Gastroesophageal sphincter (tissue), 3 donors: ENCODE measurements around the gene ADAMTS14.

Experiments
- CTCF ChIP-seq, 4 experiments: fragments of 200-600 bp in 2 of 4; fragments of 450-650 bp in 2 of 4; sonication (generic) in 1 of 4; IDR thresholded peaks; one replicate each; pipeline ENCODE4 v1.5.1; 2017 to 2019; ENCODE audit warnings: antibody characterized with exemption in 4 of 4, mild to moderate bottlenecking in 2 of 4, moderate library complexity in 2 of 4
- EP300 ChIP-seq: sonication (generic); formaldehyde crosslinking; IDR thresholded peaks from one replicate; pipeline ENCODE4 v1.6.1; 2017; ENCODE audit warnings: antibody characterized with exemption, mild to moderate bottlenecking
- POLR2A ChIP-seq, 2 donors: fragments of 450-650 bp; IDR thresholded peaks; one replicate each; pipeline ENCODE4 v1.6.1; 2017; ENCODE audit warnings: antibody characterized with exemption in 2 of 2, mild to moderate bottlenecking in 2 of 2, moderate library complexity in 1 of 2
- POLR2AphosphoS5 ChIP-seq: sonication (generic); formaldehyde crosslinking; IDR thresholded peaks from one replicate; pipeline ENCODE4 v1.6.1; 2017; ENCODE audit warnings: antibody characterized with exemption

GRCh38 chr10:70677016-70677415 lies 4.7 kb downstream of the ADAMTS14 start:
- TF ChIP-seq POLR2AphosphoS5 (no peak), EP300 (no peak), CTCF (IDR thresholded peaks at IDR 0.05) (no peak), POLR2A (IDR thresholded peaks at IDR 0.05) (no peak)
